GM21528 (cell line): Measurements from ENCODE around the gene CDC42EP3.

Experiments
- ATAC-seq: cut with Tn5 transposase; IDR thresholded peaks from one replicate; pipeline ENCODE4 v1.9.1; 2021; ENCODE audit warnings: mild to moderate bottlenecking, moderate library complexity; ENCODE audit not compliant: unreplicated experiment, low FRiP score

The CDC42EP3 gene

GRCh38 chr2:37657471-37657870, 14.0 kb downstream of the CDC42EP3 start:
- ATAC-seq = no peak

GRCh38 chr2:37656512-37657423, 14.7 kb downstream of the CDC42EP3 start:
- no peak for ATAC-seq

GRCh38 chr2:37654932-37655841, 16.3 kb downstream of the CDC42EP3 start:
- peak; percentile 80 for ATAC-seq

GRCh38 chr2:37654419-37654818, 17.0 kb downstream of the CDC42EP3 start:
- no peak for ATAC-seq

GRCh38 chr2:37653805-37654378, 17.6 kb downstream of the CDC42EP3 start:
- peak; percentile 52 for ATAC-seq

GRCh38 chr2:37653093-37653492, 18.3 kb downstream of the CDC42EP3 start:
- ATAC-seq = no peak

GRCh38 chr2:37652199-37652640, 19.2 kb downstream of the CDC42EP3 start:
- ATAC-seq = no peak

- ATAC-seq = no peak
Measured at GRCh38 chr2:37650548-37651093, 20.8 kb downstream of the CDC42EP3 start.

GRCh38 chr2:37649518-37649917, 21.9 kb downstream of the CDC42EP3 start:
- ATAC-seq = no peak

- no peak for ATAC-seq
Measured at GRCh38 chr2:37648331-37649011, 23.0 kb downstream of the CDC42EP3 start.

GRCh38 chr2:37647971-37648330, 23.5 kb downstream of the CDC42EP3 start:
- no peak for ATAC-seq

GRCh38 chr2:37645836-37646235, 25.6 kb downstream of the CDC42EP3 start:
- no peak for ATAC-seq

GRCh38 chr2:37645362-37645761, 26.1 kb downstream of the CDC42EP3 start:
- ATAC-seq = no peak

- ATAC-seq = no peak
Measured at GRCh38 chr2:37644191-37644590, 27.3 kb downstream of the CDC42EP3 start.

- ATAC-seq = no peak
Measured at GRCh38 chr2:37643730-37644078, 27.7 kb downstream of the CDC42EP3 start.

GRCh38 chr2:37642907-37643729, 28.3 kb downstream of the CDC42EP3 start:
- no peak for ATAC-seq

- no peak for ATAC-seq
Measured at GRCh38 chr2:37641582-37642171, 29.8 kb downstream of the CDC42EP3 start.

GRCh38 chr2:37639631-37640030, 31.8 kb downstream of the CDC42EP3 start:
- ATAC-seq = no peak

GRCh38 chr2:37638973-37639372, 32.5 kb downstream of the CDC42EP3 start:
- ATAC-seq = no peak
